Measurements from ENCODE around the gene OR2M4.

- TF ChIP-seq CTCF (conservative IDR thresholded peaks at IDR 0.05; ENCODE audit: low read length) = peak; percentile 84
- no peak for TF ChIP-seq EZH2phosphoT487 (IDR thresholded peaks at IDR 0.05; ENCODE audit: borderline replicate concordance, low read depth, low read length)
Measured at GRCh38 chr1:248243204-248243603, 12.0 kb downstream of the OR2M4 start.

All from OCI-LY7 (cell line).